Lung microvascular endothelial cell (primary cell): ENCODE measurements around the gene GCSH. TPM values are rescaled to one million over a fixed set of nuclear protein-coding genes. Genes with fewer than 3 reads are reported as not detected.

Experiments used
- DNase-seq, 2 donors: peaks; one replicate each; pipeline versions ENCODE4 v3.0.0 to v3.0.0-alpha.2; 2010; ENCODE audit warnings: low read depth in 2 of 2
- total RNA-seq: library from RNA; depleted of rRNA; stranded (reverse); fragments of >200 nt; gene quantifications from 2 replicates; pipeline ENCODE4 v1.2.1, GENCODE V29; 2014

GCSH gene
- total RNA-seq, 1 donor from 2014 or later = 7.5 TPM

DNA sequence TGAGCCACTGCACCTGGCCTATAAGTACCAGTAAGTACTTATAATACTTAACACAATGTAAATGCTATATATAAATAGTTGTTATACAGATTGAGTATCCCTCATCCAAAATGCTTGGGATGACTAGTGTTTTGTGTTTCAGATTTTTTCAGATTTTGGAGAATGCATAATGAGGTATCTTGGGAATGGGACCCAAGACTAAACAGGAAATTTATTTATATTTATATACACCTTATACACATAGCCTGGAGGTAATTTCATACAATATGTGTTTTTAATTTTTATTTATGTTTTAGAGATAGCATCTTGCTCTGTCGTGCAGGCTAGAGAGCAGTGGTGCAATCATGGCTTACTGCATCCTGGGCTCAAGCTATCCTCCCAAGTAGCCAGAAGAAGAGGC is 9.8 kb upstream of the GCSH start:
- no peak for DNase-seq

DNA sequence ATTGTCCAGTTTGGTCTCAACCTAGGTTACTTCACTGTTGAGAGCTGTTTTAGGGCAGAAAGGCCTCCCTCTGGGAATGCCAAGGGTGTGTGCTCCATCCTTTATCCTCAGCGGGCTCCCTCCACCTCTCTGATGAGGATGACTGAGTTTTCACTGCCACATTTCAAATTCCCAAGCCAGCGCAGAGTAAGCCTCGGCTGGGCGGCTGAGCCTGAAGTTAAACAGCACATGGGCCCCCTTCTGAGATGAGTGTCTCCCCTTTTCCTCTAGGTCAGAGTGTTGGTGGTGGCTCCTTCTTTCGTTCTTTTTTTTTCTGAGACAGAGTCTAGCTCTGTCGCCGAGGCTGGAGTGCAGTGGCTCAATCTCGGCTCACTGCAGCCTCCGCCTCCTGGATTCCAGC is 5.5 kb upstream of the GCSH start:
- DNase-seq = no peak

DNA sequence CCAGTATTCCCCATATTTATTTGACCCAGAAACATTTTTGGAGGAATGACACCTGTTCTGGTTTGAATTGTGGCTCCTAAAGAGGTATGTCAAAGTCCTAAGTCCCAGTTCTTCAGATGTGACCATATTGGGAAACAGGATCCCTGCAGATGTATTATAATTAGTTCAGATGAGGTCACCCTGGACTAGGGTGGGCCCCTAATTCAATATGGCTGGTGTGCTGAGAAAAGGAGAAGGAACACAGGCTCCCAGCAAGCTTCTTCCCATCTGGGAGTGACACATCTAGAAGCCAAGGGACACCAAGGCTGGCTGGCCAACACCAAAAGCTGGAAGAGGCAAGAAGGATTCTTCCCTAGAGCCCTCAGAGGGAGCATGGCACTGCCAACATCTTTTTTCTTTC is 3.8 kb upstream of the GCSH start:
- no peak for DNase-seq

DNA sequence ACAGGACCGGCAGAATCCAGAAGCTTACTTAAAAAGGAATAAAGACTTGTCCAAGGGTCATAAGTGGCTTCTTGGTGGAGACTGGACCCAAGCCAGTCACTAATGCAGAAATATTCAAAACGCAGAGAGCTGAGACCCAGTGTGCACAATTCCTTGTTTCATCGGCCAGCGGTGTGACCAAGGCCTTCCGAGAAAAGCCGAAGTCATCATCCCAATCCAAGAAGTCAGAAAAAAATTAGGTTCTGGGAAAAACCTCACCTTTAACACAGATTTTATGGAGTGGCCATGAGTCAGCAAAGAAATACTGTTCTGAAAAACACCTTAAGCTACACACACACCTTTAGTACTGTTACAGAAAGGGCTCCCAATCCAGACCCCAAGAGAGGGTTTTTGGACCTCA is 1.0 kb upstream of the GCSH start:
- DNase-seq = no peak

DNA sequence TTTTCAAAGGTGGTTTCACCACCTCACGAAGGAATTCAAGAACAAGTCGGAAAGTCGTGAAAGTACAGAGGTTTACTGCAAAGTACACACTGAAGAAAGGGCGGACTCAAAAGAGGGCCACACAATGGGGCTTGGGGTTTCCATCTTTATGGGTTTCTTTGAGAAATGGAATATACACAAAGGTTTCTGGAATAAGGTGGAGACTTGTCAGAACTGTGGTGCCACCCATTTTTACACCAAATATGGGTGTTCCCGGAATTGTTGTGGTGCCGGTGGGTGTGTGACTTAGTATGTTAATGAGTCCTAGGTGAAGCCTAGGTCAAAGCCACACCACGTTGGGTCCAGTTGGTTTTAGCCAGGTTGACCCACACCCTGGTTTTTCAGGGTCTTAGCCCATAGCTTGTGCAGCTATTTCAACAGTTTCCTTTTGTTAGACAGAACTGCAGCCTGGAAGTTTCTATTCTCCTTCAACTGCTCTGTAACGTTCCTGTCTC is 567 bp upstream of the GCSH start:
- DNase-seq = no peak

DNA sequence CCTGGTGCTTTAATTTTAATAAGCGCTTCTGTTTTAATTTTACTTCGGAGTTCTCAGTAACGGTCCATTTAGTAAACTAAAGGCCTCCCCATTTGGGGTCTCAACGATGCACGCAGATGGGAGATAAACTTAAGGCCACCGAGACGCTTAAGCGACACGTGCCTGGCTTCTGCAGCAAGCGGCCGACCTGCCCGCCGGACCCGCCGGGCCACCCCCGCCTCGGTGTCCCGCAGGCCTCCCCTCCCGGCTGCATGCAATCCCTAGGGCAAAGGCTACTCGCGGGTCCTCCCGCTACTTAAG is 592 bp downstream of the GCSH start:
- DNase-seq = no peak

DNA sequence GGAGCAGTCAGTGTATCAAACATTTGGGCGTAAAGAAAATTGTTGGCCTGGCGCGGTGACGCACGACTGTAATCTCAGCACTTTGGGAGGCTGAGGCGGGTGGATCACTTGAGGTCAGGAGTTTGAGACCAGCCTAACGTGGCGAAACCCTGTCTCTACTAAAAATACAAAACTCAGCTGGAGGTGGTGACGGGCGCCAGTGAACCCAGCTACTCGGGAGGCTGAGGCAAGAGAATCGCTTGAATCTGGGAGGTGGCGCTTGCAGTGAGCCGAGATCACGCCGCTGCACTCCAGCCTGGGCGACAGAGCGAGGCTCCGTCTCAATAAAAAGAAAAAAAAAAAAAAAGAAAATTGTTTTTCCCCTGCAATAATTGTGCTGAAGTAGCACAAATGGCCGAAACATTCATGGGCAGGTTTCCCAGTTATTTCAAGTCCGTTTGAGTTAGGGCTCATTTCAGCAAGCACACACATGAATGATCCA is 1.4 kb downstream of the GCSH start:
- DNase-seq = peak in 1 of 2 donors; percentile 47

DNA sequence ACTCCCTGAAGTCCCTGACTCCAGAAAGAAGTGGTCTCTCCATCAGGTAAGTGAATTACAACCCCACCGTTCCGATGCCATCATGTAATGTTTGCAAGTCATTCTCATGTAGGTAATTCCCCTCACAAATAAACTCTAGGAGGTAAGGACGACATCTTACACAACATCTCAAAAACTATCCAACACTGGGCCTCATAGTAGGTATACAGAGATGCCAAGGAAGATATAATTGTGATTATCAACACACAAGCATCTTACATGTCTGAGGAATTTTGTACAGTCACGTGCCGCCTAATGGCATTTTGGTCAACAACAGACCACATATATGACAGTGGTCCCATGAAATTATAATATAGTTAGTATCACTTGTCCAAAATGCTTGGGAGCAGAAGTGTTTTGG is 7.4 kb downstream of the GCSH start:
- no peak for DNase-seq

DNA sequence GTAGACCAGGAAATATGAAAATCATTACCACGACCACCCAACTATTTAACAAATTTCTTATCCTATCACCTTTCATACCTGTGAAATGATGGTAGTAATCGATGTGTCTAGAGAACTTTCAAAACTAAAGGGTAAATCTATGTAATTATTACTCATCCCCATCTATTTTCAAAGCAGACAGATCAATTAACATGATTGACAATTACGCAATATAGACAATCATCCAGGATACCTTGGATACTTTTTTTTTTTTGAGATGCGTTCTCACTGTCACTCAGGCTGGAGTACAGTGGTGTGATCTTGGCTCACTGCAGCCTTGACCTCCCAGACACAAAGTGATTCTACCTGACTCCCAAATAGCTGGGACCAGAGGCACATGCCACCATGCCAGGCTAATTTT is 15.2 kb downstream of the GCSH start:
- no peak for DNase-seq

DNA sequence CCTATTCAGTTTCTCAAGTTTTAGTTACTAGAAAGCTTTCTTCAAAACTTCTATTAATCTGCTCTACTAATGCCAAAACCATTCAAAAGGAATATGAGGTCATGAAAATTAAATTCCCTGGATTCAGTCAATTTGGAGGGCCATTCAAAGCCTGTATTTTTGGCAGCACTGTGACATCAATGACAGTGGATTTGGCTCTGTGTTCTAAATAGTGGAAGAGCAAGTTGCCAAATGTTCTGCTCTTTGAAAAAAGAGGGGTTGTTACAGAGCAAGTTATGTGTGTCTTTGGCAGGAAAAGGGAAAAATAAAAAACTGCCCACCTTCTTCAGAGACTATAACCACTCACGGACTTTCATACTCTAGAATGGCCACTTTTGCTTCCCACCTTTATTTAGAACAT is 16.0 kb downstream of the GCSH start:
- no peak for DNase-seq

DNA sequence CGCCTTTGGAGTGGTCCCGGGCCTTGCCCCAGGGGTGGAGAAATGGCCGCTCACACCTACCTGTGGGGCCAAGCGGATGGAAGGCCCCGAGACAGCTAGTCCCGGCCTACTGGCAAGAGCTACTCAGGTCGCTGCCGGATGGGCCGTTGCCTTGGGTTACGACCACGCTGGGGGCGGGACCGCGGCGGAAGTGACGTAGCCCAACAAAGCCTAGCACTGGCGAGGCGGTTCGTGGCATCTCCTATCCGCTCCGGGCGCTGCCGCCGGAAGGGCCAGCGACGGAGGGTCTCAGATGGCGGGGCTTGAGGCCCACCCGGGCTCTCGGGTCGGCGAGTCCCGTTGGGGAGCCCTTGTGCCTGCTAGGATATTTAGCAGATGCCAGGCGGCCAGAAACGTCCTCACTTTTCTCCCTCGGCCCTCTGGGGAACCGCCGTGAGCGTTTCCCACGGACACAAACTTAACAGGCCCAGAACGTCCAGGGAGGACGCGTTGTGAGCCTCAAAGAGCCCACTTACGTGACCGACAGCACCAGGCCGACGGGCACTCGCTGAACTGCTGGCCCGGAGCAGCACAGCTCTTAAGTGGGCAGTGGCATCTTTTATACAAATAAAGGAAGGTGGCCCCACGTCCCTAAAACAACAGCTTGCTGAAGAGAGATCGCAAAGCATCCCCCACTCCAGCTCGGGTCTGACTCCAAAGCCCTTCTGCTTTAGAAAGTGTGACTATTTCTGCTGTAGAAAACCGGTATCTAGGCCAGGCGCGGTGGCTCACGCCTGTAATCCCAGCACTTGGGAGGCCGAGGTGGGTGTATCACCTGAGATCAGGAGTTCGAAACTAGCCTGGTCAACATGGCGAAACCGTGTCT is 18.9 kb downstream of the GCSH start, which contains the start of gene C16orf46:
TSS of gene C16orf46 (minus strand) at position 163 of the 865 bp plus-strand sequence. CDS start 13,283 bp downstream, outside the sequence.
- peak; percentile 96 to 98 for DNase-seq

DNA sequence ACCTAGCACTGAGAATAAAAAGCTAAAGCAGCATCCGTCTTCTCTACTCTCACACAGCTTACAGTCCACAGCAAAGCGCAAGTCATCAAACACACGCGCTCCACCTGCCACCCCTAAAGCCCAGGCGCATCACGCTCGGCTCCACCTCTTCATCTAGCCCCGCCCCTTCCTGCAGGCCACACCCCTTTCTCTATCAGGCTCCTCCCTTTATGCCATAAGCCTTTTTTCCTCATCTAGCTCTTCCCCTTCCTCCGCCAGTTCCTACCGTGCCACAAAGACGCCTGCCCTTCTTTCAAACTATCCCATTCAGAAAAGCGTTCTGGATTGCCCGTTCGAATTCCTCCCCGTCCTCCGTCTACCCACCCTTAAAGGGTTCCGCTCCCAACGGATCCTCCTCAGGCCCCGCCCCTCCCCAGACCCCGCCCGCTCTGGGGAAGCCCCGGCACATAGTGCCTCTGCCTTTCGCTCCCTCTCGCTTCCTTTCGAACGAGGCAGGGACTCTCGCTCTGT is 19.6 kb downstream of the GCSH start:
- peak; percentile 84 to 90 for DNase-seq

DNA sequence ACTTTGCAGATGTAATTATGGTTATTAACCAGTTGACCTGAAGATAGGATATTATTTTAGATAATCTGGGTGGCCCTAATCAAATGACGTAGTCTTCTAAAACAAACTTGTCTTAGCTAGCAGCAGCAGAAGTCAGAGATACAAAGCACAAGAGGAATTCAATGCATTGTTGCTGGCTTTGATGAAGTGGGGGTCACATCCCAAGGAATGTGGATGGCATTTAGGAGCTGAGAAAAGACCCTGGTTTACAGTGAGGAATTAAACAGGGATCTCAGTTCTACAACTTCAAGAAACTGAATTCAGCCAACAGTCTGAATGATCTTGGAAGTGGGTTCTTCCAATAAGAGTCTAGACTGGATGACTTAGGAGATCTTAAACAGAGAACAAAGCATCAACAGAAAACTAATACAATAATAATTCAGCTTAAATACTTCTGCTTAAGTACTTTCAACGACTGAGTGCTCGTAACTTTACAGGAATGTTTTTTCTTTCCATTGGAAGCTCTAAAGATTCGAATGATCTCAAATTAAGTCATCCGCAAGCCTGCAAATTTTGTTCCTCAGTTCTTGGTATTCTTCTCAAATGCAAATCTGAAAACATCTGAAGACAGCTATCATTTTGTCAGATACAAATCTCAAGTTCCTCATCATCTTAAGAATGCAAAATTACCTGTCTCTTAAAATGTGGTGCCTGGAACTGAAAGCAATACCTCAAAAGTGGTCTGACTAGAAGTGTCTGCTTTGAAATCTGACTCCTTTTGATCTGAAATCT is 22.4 kb downstream of the GCSH start:
- no peak for DNase-seq

DNA sequence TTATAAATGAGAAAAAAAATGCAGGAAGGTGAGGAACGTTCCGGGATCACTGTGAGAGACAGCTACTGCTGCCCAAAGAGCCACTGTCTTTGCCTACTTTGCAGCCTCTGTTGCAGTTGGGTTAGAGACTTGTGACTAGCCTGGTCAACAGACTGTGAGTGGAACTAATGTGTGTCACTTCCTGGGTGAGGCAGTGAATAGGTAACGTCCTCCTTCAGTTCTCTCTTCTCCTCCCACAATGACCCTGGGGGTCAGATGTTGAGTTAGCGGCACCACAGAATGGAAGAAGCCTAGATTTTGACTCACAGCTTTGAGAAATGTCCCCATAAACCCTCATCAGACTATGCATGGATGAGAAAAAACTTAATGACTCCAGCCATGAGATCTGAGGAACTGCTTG is 24.4 kb downstream of the GCSH start:
- peak in 1 of 2 donors; percentile 2 for DNase-seq

DNA sequence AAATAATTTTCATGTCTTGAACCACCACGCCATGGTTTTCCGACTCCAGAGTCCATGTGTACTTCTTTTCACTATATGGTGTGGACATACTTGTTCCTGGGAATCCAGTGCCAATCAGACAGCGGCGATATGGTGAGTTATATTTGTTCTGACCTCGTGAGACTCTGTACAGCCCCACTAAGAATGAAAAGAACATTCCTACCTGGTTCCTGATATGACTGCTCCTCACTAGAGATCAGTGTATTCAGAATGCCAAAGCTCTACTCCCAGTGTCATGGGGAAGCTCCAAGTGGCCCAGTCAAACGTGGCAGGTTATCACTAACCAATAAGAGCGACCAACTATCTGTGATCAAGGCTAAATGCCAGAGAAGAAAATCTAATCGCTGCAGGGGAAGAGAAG is 25.2 kb downstream of the GCSH start:
- DNase-seq = no peak

DNA sequence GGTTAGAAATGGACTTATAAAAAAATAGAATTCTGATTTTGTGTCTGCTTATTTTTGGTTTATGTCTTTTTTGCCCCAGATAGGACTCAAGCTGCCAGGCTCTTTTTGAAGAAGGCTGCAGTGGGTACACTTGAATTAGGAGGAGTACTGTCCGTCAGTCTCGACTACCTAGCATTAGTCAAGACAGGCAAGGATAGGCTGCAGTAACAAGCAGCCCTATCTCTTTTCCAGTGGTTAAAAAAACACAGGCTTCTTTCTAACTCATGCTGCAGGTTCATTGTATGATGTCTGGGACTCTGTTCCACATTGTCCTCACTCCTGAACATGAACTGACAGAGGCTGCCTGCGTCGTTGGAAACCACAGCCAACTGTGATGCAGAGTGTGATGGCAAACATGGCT is 27.1 kb downstream of the GCSH start:
- DNase-seq = no peak

DNA sequence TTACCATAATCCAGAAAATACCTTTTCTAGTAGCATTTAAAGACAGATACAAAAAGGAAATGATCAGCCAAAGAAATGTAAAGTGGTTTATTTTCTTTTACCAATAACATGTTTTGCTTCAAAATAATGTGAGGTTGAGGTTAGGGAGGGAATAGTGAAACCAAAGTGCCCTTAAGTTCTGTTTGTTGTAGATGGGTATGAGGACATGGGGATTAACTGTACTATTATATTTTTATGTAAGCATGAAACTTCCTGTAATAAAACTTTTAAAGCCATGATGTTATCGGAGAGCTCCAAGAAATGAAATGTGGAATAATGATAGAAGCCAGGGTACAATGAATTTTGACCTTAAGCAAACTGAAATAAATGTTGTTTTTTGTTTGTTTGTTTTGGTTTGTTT is 29.0 kb downstream of the GCSH start:
- no peak for DNase-seq

DNA sequence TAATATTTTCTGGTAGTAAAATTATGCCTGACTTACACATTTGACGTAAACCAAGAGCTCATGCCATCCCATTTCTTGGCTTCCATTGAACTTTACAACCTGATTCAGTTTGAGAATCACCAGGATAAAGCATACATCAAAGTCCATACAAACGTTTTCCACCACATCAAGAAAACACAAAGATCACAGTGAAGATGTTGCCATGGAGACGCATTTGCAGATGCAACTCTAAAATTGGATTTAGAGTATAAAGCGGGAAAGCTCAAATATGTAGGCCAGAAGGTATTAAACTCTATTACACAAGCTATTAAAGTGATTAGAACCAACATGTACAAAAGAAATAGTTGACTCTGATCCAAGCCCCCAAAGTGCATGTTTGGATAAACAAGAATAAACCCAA is 29.5 kb downstream of the GCSH start:
- no peak for DNase-seq

DNA sequence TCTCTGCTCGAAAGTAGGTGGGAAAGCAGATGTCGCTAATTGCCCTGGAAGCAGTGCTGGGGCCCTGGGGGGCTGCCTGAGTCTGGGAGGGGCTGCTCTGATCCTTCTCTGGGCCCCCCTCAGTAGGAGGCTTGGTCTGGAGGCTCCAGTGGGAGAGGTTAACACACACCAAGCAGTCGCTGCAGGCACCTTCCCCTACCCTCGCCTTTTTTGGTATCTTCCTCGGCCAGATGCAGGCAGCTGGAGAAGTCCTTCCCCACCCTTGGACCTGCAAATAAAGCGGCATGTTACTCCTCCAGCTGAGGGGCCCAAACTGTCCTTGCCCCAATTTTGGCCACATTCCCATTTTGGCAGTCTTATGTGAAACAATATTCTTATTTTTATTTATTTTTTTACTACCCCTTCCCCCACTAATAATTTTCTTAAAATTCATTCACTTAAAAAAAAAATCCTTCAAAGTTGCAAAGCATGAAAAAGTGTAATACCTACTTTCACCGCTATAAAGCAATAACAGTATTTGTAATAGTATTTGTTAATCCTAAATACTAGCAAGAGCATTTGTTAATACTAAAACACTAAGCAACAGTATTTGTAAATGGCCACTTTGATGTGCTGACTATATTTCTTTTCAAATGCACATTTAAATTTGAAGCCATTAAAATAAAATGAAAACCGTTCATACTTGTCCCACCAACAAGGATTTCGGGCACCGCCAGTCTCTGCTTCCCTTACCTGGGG is 34.2 kb downstream of the GCSH start:
- DNase-seq = no peak

DNA sequence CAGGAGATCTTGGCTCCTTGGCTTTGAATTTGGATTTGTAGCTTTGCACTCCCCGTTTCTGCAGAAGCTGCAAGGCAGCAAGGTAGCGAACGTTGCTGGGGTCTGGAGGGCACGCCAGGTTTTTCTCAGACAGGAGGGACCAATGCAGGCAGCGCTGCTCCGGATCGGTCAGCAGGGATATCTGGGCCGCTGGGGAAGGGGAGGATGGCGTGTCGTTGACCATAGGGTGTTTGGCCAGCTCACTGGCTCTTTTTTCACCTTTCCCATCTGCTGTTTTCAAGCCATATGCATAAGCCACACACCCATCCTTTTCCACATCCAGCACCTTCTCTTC is 34.9 kb downstream of the GCSH start:
- DNase-seq = no peak

DNA sequence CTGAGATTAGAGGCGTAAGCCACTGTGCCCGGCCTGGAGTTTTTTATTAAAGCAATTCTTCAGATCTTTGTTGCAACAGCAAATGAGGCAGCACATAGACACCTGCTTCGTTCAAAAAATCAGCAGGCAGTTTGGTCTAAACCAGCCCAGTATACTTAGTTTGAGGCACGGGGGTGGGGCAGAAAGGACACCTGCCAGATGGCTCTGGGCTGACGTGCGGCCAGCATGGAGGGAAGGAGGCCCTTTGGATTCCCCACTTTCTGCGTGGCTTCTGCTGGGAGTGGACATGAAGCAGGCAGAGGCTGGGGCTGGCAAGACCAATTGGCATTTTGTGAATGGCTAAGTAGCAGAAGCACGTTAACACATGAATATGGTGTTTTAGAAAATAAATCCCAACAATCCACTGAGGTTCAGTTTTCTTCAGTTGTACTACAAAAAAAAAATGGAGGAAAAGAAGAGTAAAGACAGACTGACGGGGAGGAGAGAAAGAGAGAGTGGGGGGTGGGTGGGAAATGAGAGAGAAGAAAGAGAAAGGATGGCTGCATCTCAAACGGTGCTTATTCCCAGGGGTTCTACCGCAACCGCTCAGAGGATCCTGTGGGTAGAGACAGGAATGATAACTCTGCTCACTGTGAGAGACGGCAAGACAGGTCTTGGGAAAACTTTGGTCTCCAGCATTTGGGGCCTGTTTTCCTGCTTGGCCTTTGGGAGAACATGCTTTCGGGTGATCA is 35.5 kb downstream of the GCSH start:
- no peak for DNase-seq
